GM23338 (cell line): ENCODE results near the gene FMNL1.

Source experiments
- EZH2 ChIP-seq: fragments of 200-600 bp; sonication (generic); IDR thresholded peaks from one replicate; pipeline ENCODE4 v1.8.0; 2017; ENCODE audit warnings: antibody characterized with exemption, mild to moderate bottlenecking, low read depth; ENCODE audit not compliant: unreplicated experiment
- JUNB ChIP-seq: IDR thresholded peaks from one replicate; pipeline ENCODE4 v1.6.1; 2016; ENCODE audit warnings: antibody characterized with exemption; ENCODE audit not compliant: unreplicated experiment
- TF ChIP-seq, protein P1 (sequence below): IDR thresholded peaks from one replicate; pipeline ENCODE4 v1.6.1; 2018; ENCODE audit warnings: antibody characterized with exemption; ENCODE audit not compliant: unreplicated experiment
- TF ChIP-seq, protein P2 (sequence below), 2 experiments: fragments of 200-600 bp in 1 of 2; sonication (generic) in 1 of 2; conservative IDR thresholded peaks; 2 replicates each; pipeline versions ENCODE4 v1.5.1 to v1.6.1; 2016 to 2017; ENCODE audit warnings: antibody characterized with exemption in 2 of 2, low read depth in 2 of 2, mild to moderate bottlenecking in 2 of 2, moderate library complexity in 1 of 2

DNA sequence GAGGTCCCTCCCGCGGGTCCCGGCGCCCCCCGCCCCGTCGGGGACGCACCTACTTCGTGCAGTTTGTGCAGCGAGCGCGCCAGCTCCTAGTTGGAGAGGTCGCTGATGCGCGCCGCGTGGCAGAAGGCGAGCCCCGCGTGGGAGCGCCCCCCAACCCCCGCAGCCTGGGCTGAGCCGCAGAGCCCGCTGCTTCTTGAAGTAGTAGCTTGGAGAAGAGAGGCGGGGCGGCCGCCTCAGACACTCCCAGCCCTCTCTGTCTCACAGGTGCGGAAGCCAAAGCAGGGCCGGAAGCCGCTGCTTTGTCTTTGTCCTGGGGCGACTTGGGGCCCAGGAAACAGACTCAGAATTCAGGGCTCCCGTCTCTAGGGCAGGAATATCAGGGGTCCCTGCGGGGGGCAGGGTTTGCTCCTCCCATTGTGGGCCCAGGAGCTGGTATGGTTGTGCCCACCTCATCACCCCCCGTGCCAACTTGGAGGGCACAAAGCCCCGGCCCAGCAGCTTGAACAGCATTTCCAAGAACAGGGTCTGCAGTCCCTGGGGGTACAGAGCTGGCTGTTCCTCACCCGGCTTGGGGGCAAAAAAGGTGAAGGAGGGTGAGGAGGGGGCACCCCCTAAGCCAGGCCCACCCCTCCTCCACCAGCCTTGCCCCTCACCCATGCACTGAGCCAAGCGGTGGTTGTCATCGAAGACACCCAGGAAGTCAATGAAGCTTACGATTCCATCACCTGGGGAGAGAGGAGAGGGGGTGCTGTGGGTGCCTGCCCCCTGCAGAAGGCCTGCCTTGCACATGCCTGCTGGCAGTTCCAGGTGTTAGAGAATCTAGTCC, 26.7 kb downstream of the FMNL1 start:
- TF ChIP-seq, protein P1, sequence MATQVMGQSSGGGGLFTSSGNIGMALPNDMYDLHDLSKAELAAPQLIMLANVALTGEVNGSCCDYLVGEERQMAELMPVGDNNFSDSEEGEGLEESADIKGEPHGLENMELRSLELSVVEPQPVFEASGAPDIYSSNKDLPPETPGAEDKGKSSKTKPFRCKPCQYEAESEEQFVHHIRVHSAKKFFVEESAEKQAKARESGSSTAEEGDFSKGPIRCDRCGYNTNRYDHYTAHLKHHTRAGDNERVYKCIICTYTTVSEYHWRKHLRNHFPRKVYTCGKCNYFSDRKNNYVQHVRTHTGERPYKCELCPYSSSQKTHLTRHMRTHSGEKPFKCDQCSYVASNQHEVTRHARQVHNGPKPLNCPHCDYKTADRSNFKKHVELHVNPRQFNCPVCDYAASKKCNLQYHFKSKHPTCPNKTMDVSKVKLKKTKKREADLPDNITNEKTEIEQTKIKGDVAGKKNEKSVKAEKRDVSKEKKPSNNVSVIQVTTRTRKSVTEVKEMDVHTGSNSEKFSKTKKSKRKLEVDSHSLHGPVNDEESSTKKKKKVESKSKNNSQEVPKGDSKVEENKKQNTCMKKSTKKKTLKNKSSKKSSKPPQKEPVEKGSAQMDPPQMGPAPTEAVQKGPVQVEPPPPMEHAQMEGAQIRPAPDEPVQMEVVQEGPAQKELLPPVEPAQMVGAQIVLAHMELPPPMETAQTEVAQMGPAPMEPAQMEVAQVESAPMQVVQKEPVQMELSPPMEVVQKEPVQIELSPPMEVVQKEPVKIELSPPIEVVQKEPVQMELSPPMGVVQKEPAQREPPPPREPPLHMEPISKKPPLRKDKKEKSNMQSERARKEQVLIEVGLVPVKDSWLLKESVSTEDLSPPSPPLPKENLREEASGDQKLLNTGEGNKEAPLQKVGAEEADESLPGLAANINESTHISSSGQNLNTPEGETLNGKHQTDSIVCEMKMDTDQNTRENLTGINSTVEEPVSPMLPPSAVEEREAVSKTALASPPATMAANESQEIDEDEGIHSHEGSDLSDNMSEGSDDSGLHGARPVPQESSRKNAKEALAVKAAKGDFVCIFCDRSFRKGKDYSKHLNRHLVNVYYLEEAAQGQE: no peak
- TF ChIP-seq, protein P2, sequence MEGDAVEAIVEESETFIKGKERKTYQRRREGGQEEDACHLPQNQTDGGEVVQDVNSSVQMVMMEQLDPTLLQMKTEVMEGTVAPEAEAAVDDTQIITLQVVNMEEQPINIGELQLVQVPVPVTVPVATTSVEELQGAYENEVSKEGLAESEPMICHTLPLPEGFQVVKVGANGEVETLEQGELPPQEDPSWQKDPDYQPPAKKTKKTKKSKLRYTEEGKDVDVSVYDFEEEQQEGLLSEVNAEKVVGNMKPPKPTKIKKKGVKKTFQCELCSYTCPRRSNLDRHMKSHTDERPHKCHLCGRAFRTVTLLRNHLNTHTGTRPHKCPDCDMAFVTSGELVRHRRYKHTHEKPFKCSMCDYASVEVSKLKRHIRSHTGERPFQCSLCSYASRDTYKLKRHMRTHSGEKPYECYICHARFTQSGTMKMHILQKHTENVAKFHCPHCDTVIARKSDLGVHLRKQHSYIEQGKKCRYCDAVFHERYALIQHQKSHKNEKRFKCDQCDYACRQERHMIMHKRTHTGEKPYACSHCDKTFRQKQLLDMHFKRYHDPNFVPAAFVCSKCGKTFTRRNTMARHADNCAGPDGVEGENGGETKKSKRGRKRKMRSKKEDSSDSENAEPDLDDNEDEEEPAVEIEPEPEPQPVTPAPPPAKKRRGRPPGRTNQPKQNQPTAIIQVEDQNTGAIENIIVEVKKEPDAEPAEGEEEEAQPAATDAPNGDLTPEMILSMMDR (conservative IDR thresholded peaks at IDR 0.05; ENCODE audit: low read depth in 2 of 2): no peak
- TF ChIP-seq EZH2 (no peak), JUNB (no peak)
